ENCODE data around the gene GNG3.

Gene GNG3

DNA sequence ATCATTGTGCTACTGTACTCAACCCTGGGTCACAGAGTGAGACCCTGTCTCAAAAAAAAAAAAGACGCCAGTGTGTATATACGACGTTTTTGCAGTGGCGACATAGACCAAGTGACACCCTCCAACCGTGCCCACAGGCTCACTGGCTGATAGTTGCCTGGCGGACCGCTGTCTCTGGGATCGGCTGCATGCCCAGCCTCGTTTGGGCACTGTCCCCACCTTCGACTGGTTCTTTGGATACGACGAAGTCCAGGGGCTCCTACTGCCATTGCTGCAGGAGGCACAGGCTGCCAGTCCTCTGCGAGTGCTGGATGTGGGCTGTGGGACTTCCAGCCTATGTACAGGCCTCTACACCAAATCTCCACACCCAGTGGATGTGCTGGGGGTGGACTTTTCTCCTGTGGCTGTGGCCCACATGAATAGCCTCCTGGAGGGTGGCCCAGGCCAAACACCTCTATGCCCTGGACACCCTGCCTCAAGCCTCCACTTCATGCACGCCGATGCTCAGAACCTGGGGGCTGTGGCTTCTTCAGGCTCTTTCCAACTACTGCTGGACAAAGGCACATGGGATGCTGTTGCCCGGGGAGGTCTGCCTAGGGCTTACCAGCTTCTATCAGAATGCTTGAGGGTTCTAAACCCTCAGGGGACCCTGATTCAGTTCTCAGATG, 41.1 kb upstream of the GNG3 start:
- Histone ChIP-seq H3K9me3 (ENCODE audit: control insufficient read depth, low read length) (no peaks in the 10 kb centered on the region), H3K9ac (no peak overlapping the region), H2AFZ (no peak overlapping the region), H3K27me3 (ENCODE audit: control insufficient read depth, insufficient read depth, low read length) (no peaks in the 10 kb centered on the region), H3K27ac (no peak overlapping the region), H3K4me2 (ENCODE audit: low read length) (peak overlapping the region; percentile 86), H3K36me3 (ENCODE audit: control insufficient read depth, insufficient read depth, low read length) (no peaks in the 10 kb centered on the region), H3K4me3 (ENCODE audit: low read depth, low read length) (peak overlapping the region; percentile 75), H3K79me2 (no peaks in the 10 kb centered on the region), H3K4me1 (peaks cover 2% of the 10 kb centered on the region)
- TF ChIP-seq, protein P1, sequence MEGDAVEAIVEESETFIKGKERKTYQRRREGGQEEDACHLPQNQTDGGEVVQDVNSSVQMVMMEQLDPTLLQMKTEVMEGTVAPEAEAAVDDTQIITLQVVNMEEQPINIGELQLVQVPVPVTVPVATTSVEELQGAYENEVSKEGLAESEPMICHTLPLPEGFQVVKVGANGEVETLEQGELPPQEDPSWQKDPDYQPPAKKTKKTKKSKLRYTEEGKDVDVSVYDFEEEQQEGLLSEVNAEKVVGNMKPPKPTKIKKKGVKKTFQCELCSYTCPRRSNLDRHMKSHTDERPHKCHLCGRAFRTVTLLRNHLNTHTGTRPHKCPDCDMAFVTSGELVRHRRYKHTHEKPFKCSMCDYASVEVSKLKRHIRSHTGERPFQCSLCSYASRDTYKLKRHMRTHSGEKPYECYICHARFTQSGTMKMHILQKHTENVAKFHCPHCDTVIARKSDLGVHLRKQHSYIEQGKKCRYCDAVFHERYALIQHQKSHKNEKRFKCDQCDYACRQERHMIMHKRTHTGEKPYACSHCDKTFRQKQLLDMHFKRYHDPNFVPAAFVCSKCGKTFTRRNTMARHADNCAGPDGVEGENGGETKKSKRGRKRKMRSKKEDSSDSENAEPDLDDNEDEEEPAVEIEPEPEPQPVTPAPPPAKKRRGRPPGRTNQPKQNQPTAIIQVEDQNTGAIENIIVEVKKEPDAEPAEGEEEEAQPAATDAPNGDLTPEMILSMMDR (IDR thresholded peaks at IDR 0.05), result no peak

DNA sequence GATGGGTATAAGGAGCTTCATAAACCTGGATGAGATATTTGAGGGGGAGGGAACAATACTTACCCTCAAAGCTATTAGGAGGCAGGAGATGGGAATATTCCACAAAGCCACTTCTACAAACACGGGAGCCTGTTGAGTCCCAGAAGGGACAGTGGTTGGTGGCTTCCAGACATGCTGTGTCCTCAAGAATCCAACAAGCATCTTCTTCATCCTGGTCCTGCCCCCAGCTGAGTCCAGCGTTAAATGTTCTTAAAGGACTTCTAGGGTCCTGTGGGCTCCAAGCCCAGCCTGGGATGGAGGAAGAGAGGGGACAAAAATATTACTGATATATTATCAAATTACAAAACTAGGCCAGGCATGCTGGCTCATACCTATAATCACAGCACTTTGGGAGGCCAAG, 40.0 kb upstream of the GNG3 start:
- Histone ChIP-seq H3K9me3 (ENCODE audit: control insufficient read depth, low read length) (no peaks in the 10 kb centered on the region), H3K4me1 (peaks cover 2% of the 10 kb centered on the region), H2AFZ (no peak overlapping the region), H3K27me3 (ENCODE audit: control insufficient read depth, insufficient read depth, low read length) (no peaks in the 10 kb centered on the region), H3K36me3 (ENCODE audit: control insufficient read depth, insufficient read depth, low read length) (no peaks in the 10 kb centered on the region), H3K4me3 (ENCODE audit: low read depth, low read length) (no peak overlapping the region), H3K4me2 (ENCODE audit: low read length) (no peak overlapping the region), H3K27ac (no peak overlapping the region), H3K79me2 (no peaks in the 10 kb centered on the region), H3K9ac (no peak overlapping the region)
- TF ChIP-seq, protein P1 (IDR thresholded peaks at IDR 0.05), result no peak

DNA sequence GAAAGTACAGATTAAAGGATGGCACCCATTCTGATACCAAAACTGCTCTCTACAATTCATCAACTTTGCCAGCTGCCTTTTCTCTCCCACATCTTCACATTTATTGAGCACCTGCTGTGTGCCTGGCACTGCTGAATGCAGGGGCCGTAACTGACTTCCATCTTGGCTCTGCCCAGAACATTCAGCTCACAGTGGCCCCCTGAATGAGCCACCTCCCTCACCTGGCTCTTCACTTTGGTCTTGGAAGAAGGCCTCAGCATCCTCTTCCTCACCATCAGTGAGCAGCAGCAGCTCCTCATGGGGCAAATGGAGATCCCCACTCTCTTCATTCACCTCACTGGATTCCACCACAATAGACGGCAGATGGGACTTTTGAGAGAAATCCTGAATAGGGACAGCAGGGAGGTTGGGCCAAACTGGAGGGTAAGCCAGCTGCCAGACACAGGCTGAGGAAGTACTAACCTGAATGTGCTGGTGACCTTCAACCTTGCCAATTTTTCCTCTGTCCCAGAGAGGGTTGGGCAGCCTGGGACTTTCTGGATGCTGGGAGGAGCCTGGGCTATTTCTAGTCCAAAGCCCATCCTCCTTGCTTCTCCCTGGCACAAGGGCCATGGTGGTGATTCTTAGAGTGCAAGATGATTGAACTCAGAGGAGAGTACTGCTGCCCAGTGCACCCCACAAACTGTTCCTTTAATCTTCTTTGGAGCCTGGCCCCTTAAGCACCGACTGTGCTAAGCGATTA, 37.9 kb upstream of the GNG3 start:
- Histone ChIP-seq H2AFZ (no peak overlapping the region), H3K27me3 (ENCODE audit: control insufficient read depth, insufficient read depth, low read length) (no peaks in the 10 kb centered on the region), H3K4me3 (ENCODE audit: low read depth, low read length) (no peak overlapping the region), H3K36me3 (ENCODE audit: control insufficient read depth, insufficient read depth, low read length) (no peaks in the 10 kb centered on the region), H3K27ac (no peak overlapping the region), H3K9me3 (ENCODE audit: control insufficient read depth, low read length) (no peaks in the 10 kb centered on the region), H3K4me1 (peaks cover 2% of the 10 kb centered on the region), H3K79me2 (no peaks in the 10 kb centered on the region), H3K4me2 (ENCODE audit: low read length) (no peak overlapping the region), H3K9ac (no peak overlapping the region)
- TF ChIP-seq, protein P1 (IDR thresholded peaks at IDR 0.05), result no peak

DNA sequence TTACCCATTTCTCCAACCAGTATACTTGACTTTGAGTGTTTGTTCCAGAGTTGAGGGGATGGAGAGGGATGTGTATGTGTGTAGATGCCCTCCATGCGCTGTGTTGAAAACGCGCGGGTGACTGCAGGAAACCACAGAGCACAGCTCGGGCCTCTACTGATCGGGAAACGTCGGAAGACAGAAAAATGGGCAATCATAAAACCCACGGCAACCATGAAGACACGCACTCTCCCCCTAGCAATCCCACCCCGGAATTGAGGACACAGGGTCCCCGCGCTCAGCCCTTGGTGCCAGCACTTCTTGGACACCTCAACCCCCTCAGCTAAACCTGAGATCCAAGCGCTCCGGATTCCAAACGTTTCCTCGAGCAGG, 36.3 kb upstream of the GNG3 start:
- Histone ChIP-seq H2AFZ (peak overlapping the region; percentile 81), H3K4me2 (ENCODE audit: low read length) (peak overlapping the region; percentile 60), H3K9me3 (ENCODE audit: control insufficient read depth, low read length) (no peaks in the 10 kb centered on the region), H3K27me3 (ENCODE audit: control insufficient read depth, insufficient read depth, low read length) (no peaks in the 10 kb centered on the region), H3K36me3 (ENCODE audit: control insufficient read depth, insufficient read depth, low read length) (no peaks in the 10 kb centered on the region), H3K4me1 (peaks cover 2% of the 10 kb centered on the region), H3K9ac (no peak overlapping the region), H3K27ac (peak overlapping the region; percentile 75), H3K79me2 (no peaks in the 10 kb centered on the region), H3K4me3 (ENCODE audit: low read depth, low read length) (peak overlapping the region; percentile 73)
- TF ChIP-seq, protein P1 (IDR thresholded peaks at IDR 0.05), result no peak

All from parathyroid adenoma (tissue), 2 donors.